ENCODE data around the gene CBX4. TPM values are rescaled to one million over a fixed set of nuclear protein-coding genes. Genes with fewer than 3 reads are reported as not detected.

The CBX4 gene
- total and polyA plus RNA-seq, 2 of the 13 experiments (the other 11 are each of a cell fraction or from before 2014, with no cell fraction given), result 25.8 to 50.8 TPM

- no peak for TF ChIP-seq ZNF513 (CRISPR knock-in tag; conservative IDR thresholded peaks at IDR 0.05)
- no peak for TF ChIP-seq SATB2 (CRISPR knock-in tag; IDR thresholded peaks at IDR 0.05)
- peak; percentile 84 for TF ChIP-seq HDAC1 (CRISPR knock-in tag; IDR thresholded peaks at IDR 0.05)
- TF ChIP-seq KLF9 (CRISPR knock-in tag; IDR thresholded peaks at IDR 0.05; ENCODE audit: low read depth), result no peak
- TF ChIP-seq ZNF569 (CRISPR knock-in tag; IDR thresholded peaks at IDR 0.05; ENCODE audit: borderline replicate concordance), result no peak
- no peak for TF ChIP-seq NFIC (IDR thresholded peaks at IDR 0.05; ENCODE audit: low read length)
- no peak for TF ChIP-seq HMGA1 (CRISPR knock-in tag; conservative IDR thresholded peaks at IDR 0.05)
- TF ChIP-seq TERF1 (CRISPR knock-in tag; IDR thresholded peaks at IDR 0.05), result peak; percentile 96
- TF ChIP-seq ZNF749 (CRISPR knock-in tag; IDR thresholded peaks at IDR 0.05; ENCODE audit: borderline replicate concordance), result peak; percentile 96
- 0 out of 2 replicates have a peak, but pooled peaks have one; percentile 61 for TF ChIP-seq HOXD1 (CRISPR knock-in tag; IDR thresholded peaks at IDR 0.05)
- TF ChIP-seq IKZF5 (CRISPR knock-in tag; IDR thresholded peaks at IDR 0.05), result peak; percentile 58
- TF ChIP-seq JUNB (CRISPR knock-in tag; IDR thresholded peaks at IDR 0.05; ENCODE audit: borderline replicate concordance), result no peak
- peak; percentile 29; the same call in 1 of the 2 replicates for TF ChIP-seq HMGXB3 (CRISPR knock-in tag; IDR thresholded peaks at IDR 0.05; ENCODE audit: borderline replicate concordance)
- TF ChIP-seq HDAC6 (IDR thresholded peaks at IDR 0.05; ENCODE audit: low read depth, low read length), result no peak
- peak; percentile 95 for TF ChIP-seq ZNF253 (CRISPR knock-in tag; IDR thresholded peaks at IDR 0.05; ENCODE audit: borderline replicate concordance)
- TF ChIP-seq ZNF431 (CRISPR knock-in tag; IDR thresholded peaks at IDR 0.05; ENCODE audit: borderline replicate concordance, low read depth), result peak; percentile 63; the same call in 1 of the 2 replicates
- TF ChIP-seq ZNF33B (CRISPR knock-in tag; IDR thresholded peaks at IDR 0.05), result no peak
Measured at GRCh38 chr17:79843816-79844800, 4.9 kb upstream of the CBX4 start (continued).
